Kidney epithelial cell (primary cell): Measurements from ENCODE around the gene CRB2. TPM values are rescaled to one million over a fixed set of nuclear protein-coding genes. Genes with fewer than 3 reads are reported as not detected.

Experiments used
- DNase-seq: peaks from one replicate; pipeline ENCODE4 v3.0.0-alpha.2; 2010; ENCODE audit warnings: low read depth
- H3K27me3 ChIP-seq: 2 replicates; pipeline ENCODE4 v1.6.0; 2011; ENCODE audit warnings: low read length; ENCODE audit not compliant: control insufficient read depth, insufficient read depth
- H3K36me3 ChIP-seq: 2 replicates; pipeline ENCODE4 v1.5.1; 2011; ENCODE audit warnings: low read length; ENCODE audit not compliant: control insufficient read depth, insufficient read depth
- H3K4me3 ChIP-seq: 2 replicates; pipeline ENCODE4 v1.5.1; 2011; ENCODE audit warnings: low read depth, mild to moderate bottlenecking, control low read depth, low read length
- CTCF ChIP-seq: IDR thresholded peaks from 2 replicates; pipeline ENCODE4 v1.5.1; 2011; ENCODE audit warnings: mild to moderate bottlenecking, moderate library complexity, low read length, control low read depth, inconsistent platforms; ENCODE audit not compliant: insufficient read depth, poor library complexity, severe bottlenecking
- total RNA-seq: library from RNA; depleted of rRNA; stranded (reverse); fragments of >200 nt; gene quantifications from 2 replicates; pipeline ENCODE4 v1.2.3, GENCODE V29; 2015

Gene CRB2
- total RNA-seq, 1 donor from 2014 or later: 1.3 TPM

GRCh38 chr9:123425836-123426365 lies 69.9 kb downstream of the CRB2 start:
- Histone ChIP-seq H3K36me3 (no peaks in the 10 kb centered on the region), H3K27me3 (no peaks in the 10 kb centered on the region), H3K4me3 (no peak overlapping the region)
- DNase-seq: no peak
- TF ChIP-seq CTCF: no peak

- TF ChIP-seq CTCF: no peak
- Histone ChIP-seq H3K4me3 (no peak overlapping the region), H3K36me3 (no peaks in the 10 kb centered on the region), H3K27me3 (no peaks in the 10 kb centered on the region)
- no peak for DNase-seq
Measured at GRCh38 chr9:123426406-123426805, 70.4 kb downstream of the CRB2 start.

Other genes with a start within 250 kb of the CRB2 start
- gene STRBP, start 87.6 kb upstream of the CRB2 start, total RNA-seq: 26.4 and 27.5 TPM in 2 replicates